ENCODE measurements around the gene ADSL.

ADSL gene

GRCh38 chr22:40430991-40431390 is 84.7 kb downstream of the ADSL start:
- no peak overlapping the region for H3K4me3 ChIP-seq (ENCODE audit: low read length)
- TF ChIP-seq CTCF (IDR thresholded peaks at IDR 0.05; ENCODE audit: insufficient read depth, low read depth, low read length, missing control alignments): no peak
- DNase-seq (ENCODE audit: low read depth): no peak

GRCh38 chr22:40432157-40432556 is 85.9 kb downstream of the ADSL start:
- TF ChIP-seq CTCF (IDR thresholded peaks at IDR 0.05; ENCODE audit: insufficient read depth, low read depth, low read length, missing control alignments): no peak
- no peak for DNase-seq (ENCODE audit: low read depth)
- no peak overlapping the region for H3K4me3 ChIP-seq (ENCODE audit: low read length)

GRCh38 chr22:40432625-40433024 is 86.3 kb downstream of the ADSL start:
- TF ChIP-seq CTCF (IDR thresholded peaks at IDR 0.05; ENCODE audit: insufficient read depth, low read depth, low read length, missing control alignments): no peak
- no peak for DNase-seq (ENCODE audit: low read depth)
- no peak overlapping the region for H3K4me3 ChIP-seq (ENCODE audit: low read length)

GRCh38 chr22:40433416-40434090 is 87.3 kb downstream of the ADSL start:
- no peak for TF ChIP-seq CTCF (IDR thresholded peaks at IDR 0.05; ENCODE audit: insufficient read depth, low read depth, low read length, missing control alignments)
- no peak for DNase-seq (ENCODE audit: low read depth)
- no peak overlapping the region for H3K4me3 ChIP-seq (ENCODE audit: low read length)

- no peak overlapping the region for H3K4me3 ChIP-seq (ENCODE audit: low read length)
- no peak for TF ChIP-seq CTCF (IDR thresholded peaks at IDR 0.05; ENCODE audit: insufficient read depth, low read depth, low read length, missing control alignments)
- no peak for DNase-seq (ENCODE audit: low read depth)
Observed at GRCh38 chr22:40434106-40434505, 87.8 kb downstream of the ADSL start.

GRCh38 chr22:40434745-40435144 is 88.4 kb downstream of the ADSL start:
- no peak overlapping the region for H3K4me3 ChIP-seq (ENCODE audit: low read length)
- TF ChIP-seq CTCF (IDR thresholded peaks at IDR 0.05; ENCODE audit: insufficient read depth, low read depth, low read length, missing control alignments): no peak
- no peak for DNase-seq (ENCODE audit: low read depth)

Measured in epithelial cell of esophagus (primary cell).